ENCODE measurements around the gene LAMTOR1.

The LAMTOR1 gene

GRCh38 chr11:72080326-72081183 is 22.5 kb downstream of the LAMTOR1 start, which contains the start of the genes LRRC51 and NUMA1:
Gene LRRC51, plus strand, starts transcription at chr11:72080850. Its CDS starts 8,234 bp downstream, at chr11:72089084.
Gene NUMA1, minus strand, starts transcription at chr11:72080542. Its CDS starts 44,599 bp downstream, at chr11:72035943.
- peak; percentile 100 for DNase-seq

- no peak for DNase-seq
These were observed 23.2 kb downstream of the LAMTOR1 start for GRCh38 chr11:72079819-72080325.

DNA sequence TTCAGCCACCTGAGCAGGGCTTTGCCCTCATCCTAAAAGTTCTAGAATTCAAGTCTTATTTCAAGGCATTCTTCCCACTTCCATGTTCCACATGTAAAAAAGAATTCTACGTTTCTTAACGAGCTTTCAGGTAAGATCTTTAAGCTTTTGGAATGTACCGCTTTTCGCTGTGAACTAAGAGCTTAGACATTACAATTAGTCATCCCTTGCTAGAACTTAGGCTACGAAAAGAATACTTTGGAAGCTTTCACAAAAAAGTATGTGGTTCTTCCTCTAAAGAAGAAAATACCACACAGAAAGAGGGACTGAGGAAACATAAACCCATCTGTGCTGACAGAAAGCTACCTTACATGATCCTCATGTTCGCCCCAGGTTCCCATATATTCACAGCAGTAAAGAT is 24.6 kb downstream of the LAMTOR1 start:
- DNase-seq, result no peak

DNA sequence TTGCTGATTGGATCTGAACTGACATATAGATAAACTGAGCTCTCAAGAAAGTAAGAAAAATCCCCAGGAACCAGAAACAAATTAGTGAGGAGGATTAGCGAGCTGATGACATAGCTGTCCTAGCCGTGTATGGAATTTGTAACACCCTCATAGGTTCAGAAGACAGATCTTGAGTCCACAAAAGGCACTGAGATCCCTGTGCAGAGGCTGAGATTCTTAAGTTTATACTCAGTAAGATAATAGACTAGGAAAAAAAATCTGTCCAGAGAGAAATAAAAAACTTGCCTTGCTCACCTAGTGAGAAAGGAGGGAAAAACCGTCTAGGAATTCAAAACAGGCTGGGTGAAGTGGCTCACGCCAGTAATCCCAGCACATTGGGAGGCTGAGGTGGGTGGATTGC is 27.3 kb downstream of the LAMTOR1 start:
- DNase-seq, result no peak

GRCh38 chr11:72075109-72075508 is 28.0 kb downstream of the LAMTOR1 start:
- DNase-seq, result no peak

GRCh38 chr11:72072348-72072747 is 30.7 kb downstream of the LAMTOR1 start:
- no peak for DNase-seq

GRCh38 chr11:72070491-72070890 is 32.6 kb downstream of the LAMTOR1 start:
- no peak for DNase-seq

- DNase-seq, result peak; percentile 62
These were observed 33.3 kb downstream of the LAMTOR1 start for GRCh38 chr11:72069787-72070251.

GRCh38 chr11:72069200-72069599 is 33.9 kb downstream of the LAMTOR1 start:
- no peak for DNase-seq

DNA sequence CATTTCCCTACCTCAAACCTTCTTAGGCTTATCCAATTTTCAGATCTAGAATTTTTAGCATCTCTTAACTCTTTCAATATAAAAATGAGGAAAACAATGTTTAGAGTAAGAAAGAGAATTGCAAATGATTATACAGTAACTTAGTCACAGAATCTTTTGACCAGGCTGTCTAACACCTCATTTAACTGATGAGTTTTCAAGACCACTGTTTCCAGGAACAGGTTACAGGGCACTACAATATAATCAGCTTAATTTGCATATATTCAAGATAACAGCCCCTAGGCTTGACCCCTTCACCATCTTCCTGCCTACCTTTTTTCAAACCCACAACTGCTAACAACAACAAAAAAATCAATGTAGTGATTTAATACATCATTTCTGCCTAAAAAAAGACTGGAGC is 35.4 kb downstream of the LAMTOR1 start:
- no peak for DNase-seq

DNA sequence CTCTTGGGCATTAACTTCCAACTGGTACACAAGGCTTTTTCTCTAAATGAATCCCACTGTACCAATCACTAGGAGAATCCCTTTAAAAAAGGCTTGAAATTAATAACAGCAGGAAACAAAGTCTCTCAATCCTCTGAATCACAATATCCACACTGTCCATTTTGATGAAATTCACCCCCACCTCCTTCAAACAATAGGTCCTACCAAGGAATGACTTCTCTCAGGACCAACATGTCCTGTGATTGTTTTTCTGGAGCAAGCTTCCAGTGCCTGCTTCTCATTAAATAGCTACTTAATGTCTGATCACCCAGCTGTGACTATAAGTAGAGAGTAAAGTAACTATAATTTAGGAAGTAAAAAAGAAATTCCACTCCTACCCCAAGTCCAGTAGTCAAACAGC is 35.8 kb downstream of the LAMTOR1 start:
- no peak for DNase-seq

- no peak for DNase-seq
These were observed 36.2 kb downstream of the LAMTOR1 start for GRCh38 chr11:72066855-72067254.

- DNase-seq, result no peak
These were observed 41.2 kb downstream of the LAMTOR1 start for GRCh38 chr11:72061739-72062396.

- no peak for DNase-seq
These were observed 44.6 kb downstream of the LAMTOR1 start for GRCh38 chr11:72058416-72059034.

GRCh38 chr11:72048766-72049460 is 54.2 kb downstream of the LAMTOR1 start:
- DNase-seq, result no peak

All from amniotic stem cell (primary cell).